Hematopoietic multipotent progenitor cell treated with erythropoietin and hydrocortisone succinate and interleukin-3 and kit ligand, for 4 days (in vitro differentiated cells): ENCODE data around the gene SIGLEC6.

Source experiments
- DNase-seq: peaks from one replicate; pipeline ENCODE4 v3.0.0-alpha.2; 2015

The SIGLEC6 gene

DNA sequence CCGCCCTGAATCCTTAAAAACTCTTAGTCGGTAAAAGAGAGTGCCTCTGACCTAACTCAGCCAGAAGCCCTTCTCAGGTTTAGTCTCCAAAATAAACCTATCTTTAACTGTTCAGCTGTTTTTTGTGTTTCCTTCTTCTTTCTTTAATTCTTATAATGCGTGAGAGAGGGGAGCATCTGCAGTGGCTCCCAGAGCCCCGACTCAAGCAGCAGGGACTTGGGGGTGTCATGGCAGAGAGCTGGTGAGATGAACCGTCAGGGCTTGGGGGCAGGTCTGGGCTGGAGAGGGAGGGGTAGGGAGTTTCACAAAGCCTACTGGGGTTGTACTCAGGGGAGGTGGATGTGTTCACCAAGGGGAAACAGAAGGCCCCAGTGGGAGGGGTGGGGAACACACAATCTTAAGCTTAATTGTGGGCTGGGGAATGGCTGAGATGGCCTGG is 16.8 kb upstream of the SIGLEC6 start:
- DNase-seq: peak; percentile 67

DNA sequence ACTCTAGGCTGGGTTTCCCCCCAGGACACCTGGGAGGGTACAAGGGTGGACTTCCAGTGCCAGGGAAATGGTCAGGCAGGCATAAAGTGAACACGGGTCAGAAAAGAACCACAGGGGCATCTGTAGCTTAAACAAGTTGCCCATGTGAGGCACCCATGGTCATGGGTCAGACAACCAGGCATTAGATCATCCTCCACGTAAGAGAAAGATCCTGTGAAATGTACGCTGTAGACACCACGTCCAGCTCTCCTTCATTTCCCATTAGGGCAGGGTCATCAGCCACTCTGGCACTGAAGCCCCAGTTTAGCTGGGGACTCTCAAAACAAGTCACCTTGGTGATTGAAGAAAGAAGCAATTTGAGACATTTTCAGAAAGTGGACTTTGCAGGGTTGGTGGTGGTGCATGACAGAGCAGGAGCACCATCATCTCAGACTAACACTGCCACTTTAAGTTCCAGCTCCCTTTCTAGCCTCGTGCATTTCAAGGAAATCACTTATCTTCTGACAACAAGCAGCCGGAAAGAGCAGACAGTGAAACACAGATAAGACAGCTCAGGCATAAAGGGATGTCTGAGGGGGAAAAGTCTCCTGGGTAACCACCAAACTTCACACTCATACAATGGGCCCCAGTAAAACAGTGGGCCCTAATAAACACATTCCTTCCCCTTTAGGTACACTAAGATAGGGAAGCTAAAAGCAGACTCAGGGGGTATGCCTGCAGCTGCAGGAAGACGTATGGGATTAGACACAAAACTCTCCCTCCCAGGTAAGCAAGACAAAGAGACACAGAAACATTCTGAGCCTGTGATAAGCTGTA is 16.1 kb upstream of the SIGLEC6 start:
- peak; percentile 97 for DNase-seq

DNA sequence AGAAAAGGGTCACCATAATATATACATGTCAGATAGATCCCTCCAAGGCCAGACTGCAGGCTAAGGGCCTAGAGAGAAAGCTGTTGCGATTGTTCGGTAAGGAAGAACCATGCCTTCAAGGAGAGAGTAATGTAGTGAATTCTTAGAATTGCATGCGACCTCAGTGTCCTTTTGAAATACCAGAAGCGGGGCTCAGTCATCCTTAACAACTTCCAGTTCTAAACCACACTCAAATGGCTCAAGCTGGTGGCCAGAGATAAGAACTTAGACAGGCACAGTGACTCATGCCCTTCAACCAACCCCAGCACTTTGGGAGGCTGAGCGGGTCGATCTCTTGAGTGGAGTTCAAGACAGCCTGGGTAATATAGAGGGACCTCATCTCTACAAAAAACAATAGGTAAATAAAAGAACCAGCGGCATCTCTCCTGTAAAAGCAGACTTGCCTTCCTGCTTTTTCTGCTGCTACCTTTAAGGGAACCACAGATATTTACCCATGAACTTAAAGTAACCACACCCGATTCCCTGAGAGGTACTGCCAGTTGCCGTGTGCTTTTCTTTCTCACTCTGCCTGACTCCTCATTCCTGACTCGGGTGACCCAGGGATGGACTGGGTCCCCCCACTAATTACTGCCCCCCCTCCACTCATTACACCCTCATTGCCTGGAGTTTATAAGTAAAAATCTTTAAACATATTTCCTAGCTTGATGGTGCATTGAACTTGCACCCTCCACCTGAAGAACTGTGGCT is 15.4 kb upstream of the SIGLEC6 start:
- peak; percentile 100 for DNase-seq

GRCh38 chr19:51546107-51546649 is 14.7 kb upstream of the SIGLEC6 start:
- peak; percentile 35 for DNase-seq

DNA sequence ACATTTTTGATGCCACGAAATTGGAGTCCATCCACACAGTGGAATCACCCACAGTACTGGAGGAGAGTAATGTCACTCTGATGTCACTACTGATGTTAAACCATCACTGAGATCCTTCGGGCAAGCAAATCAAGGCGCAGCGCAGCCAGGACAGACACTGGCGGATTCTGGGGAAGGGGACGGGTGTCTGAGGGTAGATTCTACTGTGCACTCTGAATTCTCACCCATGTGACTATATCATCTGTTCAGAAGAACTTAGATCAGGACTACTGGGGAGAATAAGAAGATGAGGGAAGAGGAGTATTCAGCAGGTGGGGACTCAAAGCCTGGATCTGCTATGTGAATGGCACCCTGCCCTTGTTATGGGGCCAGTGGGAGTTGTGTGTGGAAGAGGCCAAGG is 12.6 kb upstream of the SIGLEC6 start:
- no peak for DNase-seq

DNA sequence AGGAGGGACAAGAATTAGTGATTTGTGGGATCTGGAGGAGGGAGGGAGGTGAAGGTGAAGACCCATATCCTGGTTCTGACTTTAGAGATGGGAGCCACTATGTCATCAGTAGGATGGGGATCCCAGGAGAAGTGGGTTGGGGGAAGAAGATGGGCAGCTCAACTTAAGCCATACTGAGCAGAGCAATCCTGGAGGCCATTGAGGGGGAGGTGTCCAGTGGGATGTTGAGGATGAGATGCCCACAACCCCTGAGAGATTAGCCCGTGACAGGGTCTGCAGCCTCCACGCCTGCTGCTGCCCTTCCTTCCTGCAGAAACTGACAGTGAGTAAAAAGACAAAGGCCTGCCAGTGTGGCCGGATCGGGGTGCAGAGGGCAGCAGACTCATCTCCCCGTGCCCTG is 11.2 kb upstream of the SIGLEC6 start:
- DNase-seq: no peak

GRCh38 chr19:51541458-51542357 is 10.2 kb upstream of the SIGLEC6 start:
- DNase-seq: peak; percentile 38

DNA sequence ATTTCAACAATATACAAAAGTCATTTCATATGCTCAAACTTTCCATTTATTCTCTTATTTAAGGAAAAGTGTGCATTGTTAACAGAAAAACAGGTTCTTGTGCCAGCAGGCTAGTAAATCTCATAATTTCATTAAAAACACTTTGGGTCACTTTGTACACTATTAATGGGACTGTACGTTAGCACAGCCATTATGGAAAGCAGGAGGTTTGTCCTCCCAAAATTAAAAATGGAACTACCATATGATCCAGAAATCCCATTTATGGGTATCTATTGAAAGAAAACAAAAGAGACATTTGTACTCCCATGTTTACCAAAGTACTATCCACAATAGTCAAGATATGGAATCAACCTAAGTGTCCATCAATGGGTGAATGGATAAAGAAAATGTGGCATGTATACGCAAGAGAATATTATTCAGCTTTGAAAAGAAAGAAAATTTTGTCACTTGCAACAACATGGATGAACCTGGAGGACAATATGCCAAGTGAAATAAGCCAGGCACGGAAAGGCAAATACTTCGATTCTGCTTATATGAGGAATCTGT is 8.4 kb upstream of the SIGLEC6 start:
- DNase-seq: no peak

GRCh38 chr19:51535535-51535934 is 4.1 kb upstream of the SIGLEC6 start:
- DNase-seq: no peak

- DNase-seq: no peak
Observed at GRCh38 chr19:51530616-51531015, 854 bp downstream of the SIGLEC6 start.

GRCh38 chr19:51529301-51529700 is 2.2 kb downstream of the SIGLEC6 start:
- no peak for DNase-seq

DNA sequence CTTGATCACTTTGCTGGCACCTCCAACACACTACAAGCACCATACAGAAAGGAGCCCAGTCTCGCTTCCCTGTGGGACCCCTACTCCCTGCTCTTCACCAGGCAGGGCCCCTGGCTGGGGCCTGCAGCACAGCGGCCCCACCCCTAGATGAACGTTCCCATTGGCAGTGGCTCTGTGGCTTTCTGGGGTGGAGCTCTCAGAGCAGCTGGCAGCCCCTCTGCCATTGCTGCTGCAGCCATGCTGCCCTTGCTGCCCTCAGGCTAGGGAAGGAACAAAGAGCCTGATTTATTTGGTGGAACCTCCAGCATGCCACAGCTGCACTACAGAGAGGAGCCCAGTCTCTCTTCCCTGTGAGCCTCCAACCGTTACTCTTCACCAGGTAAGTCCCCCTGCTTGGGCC is 5.8 kb downstream of the SIGLEC6 start:
- DNase-seq: peak; percentile 48

- DNase-seq: peak; percentile 27
Observed at GRCh38 chr19:51524666-51525264, 6.7 kb downstream of the SIGLEC6 start.

- DNase-seq: no peak
Observed at GRCh38 chr19:51521781-51522180, 9.7 kb downstream of the SIGLEC6 start.

GRCh38 chr19:51521357-51521756 is 10.1 kb downstream of the SIGLEC6 start:
- DNase-seq: no peak

DNA sequence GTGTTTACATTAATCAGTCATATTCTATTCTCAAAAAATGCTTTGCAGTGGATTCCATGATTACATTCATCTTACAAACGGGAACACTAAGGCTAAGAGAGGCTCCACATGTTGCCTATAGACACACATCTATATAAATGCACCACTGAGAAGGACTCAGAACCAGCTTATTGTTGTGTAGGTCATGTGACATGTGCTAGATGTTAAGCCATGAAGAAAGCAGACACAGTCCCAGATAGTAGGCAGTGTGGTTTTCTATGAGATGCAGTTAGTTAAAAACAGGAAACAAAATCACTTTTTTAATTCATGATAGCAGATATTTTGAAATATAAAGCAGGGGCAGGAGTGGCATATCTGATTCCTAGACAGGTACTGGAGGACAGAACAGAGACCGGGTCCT is 10.7 kb downstream of the SIGLEC6 start:
- peak; percentile 73 for DNase-seq

DNA sequence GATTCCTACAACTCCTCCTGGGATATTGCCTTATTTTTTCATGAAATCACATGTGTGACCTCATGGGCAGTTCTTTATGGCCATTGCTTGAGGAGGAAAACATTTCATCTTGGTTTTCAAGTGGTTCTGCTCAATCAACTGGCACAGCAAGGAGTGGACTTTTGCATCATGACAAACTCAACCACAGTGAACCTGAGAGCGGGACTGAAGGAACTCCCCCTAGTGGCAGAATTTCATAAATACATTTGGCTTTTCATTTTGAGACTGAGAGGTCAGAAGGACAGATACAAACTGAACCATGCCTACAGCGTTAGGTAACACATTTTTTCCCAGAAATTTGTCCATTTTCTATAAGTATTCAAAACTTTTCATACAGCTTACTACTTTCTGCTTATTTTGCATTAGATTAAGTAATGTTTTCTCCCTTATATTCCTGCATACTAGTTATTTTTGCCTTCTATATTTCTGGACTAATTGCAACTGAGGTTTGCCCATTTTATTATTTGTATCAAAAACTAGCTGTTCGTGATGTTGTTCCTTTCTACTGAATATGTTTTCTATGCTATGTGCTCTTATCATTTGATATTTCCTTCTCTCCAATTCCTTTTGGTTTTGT is 16.5 kb downstream of the SIGLEC6 start:
- DNase-seq: peak; percentile 89

GRCh38 chr19:51513968-51514367 is 17.5 kb downstream of the SIGLEC6 start:
- DNase-seq: no peak

GRCh38 chr19:51511353-51511752 is 20.1 kb downstream of the SIGLEC6 start:
- peak; percentile 52 for DNase-seq

GRCh38 chr19:51509823-51510660 is 21.4 kb downstream of the SIGLEC6 start:
- no peak for DNase-seq
